Dermis blood vessel endothelial cell (primary cell): ENCODE data around the gene GGT5. TPM values are rescaled to one million over a fixed set of nuclear protein-coding genes. Genes with fewer than 3 reads are reported as not detected.
"Not testable (repeated sequence)": the region's sequence is repeated elsewhere in the genome, so short reads cannot be mapped to it uniquely, and the experiment has no call there.

Source experiments
- DNase-seq: peaks from one replicate; pipeline ENCODE4 v3.0.0; 2010
- total RNA-seq: library from RNA; depleted of rRNA; stranded (reverse); fragments of >200 nt; gene quantifications from 2 replicates; pipeline ENCODE4 v1.2.3, GENCODE V29; 2014

The GGT5 gene
- total RNA-seq, 1 donor from 2014 or later: 4.9 TPM

DNA sequence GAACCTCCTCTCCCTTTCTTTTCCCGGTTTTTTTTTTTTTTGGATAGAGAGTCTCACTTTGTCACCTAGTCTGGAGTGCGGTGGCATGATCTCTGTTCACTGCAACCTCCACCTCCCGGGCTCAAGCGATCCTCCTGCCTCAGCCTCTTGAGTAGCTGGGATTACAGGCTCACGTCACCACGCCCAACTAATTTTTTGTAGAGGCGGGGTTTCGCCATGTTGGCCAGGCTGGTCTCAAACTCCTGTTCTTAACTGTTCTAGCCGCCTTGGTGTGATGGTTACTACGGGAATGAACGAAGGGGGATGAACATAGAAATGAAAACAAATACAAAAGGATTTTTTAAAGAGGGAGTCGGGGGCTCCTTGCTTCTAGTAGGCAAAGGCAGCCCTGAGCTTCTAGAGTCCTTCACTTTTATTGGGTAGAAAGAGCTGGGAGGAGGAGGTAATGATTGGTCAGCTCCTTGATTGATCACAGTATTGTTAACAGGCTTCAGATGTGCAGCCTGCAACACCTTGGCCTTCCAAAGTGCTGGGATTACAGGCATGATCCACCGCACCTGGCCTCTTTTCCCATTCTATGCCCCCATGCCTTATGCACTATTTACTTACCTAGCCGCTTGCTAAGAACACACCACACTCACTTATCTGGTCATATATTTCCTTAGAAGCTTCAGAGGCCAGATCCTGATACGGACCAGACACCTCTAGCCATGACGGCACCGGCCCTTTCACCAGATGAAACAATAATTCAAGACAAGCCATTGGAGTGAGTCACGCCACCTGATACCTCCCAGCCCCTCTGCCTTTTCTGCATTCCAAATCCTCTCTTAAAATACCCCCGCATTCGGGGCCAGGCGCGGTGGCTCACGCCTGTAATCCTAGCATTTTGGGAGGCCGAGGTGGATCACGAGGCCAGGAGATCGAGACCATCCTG, 42.9 kb downstream of the GGT5 start:
- no peak for DNase-seq

DNA sequence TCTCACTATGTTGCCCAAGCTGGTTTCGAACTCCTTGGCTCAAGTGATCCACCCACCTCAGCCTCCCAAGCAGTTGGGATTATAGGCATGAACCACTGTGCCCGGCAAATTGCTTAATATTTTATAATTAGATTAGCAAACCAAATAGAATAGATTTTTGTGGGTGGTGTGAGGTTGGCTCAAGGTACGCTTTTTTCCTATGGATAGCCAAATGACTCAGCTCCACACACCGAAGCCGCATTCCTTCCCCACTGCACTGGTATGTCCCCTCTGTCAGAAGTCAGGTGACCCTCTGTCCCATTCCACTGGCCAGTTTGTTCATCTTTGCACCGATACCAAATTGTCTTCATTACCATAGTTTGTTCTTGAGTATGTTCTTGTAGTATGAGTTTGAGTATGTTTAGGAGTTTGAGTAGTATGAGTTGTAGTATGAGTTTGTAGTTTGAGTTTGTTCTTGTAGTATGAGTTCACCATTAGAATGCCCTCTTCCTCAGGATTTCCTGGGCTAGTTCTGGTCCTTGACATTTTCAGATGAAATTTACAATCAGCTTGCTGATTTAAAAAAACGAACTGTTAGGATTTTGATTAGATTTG, 44.2 kb downstream of the GGT5 start:
- DNase-seq: peak; percentile 82

DNA sequence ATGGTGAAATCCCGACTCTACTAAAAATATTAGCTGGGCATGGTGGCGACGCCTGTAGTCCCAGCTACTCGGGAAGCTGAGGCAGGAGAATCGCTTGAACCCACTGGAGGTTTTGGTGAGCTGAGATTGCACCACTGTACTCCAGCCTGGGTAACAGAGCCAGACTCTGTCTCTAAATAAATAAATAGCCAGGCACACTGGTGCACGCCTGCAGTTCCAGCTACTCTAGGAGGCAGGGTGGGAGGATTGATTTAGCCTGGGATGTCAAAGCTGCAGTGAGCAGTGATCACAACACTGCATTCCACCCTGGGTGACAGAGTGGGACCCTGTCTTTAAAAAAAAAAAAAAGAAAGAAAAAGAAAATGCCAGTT, 46.2 kb downstream of the GGT5 start:
- DNase-seq: no peak

DNA sequence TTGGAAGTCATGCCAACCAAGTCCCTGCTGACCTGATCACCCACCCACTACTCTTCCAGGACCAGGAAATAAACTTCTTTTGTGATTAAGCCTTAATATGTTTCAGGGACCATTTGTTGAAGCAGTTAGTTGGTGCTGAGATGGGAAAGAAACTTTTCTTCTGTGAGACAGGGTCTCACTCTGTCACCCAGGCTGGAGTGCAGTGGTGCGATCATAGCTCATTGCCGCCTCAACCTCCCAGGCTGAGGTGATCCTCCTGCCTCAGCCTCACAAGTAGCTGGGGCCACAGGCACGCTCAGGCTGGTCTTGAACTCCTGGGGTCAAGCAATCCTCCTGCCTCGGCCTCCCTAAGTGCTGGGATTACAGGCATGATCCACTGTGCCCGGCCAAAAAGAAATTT, 53.0 kb downstream of the GGT5 start:
- no peak for DNase-seq

DNA sequence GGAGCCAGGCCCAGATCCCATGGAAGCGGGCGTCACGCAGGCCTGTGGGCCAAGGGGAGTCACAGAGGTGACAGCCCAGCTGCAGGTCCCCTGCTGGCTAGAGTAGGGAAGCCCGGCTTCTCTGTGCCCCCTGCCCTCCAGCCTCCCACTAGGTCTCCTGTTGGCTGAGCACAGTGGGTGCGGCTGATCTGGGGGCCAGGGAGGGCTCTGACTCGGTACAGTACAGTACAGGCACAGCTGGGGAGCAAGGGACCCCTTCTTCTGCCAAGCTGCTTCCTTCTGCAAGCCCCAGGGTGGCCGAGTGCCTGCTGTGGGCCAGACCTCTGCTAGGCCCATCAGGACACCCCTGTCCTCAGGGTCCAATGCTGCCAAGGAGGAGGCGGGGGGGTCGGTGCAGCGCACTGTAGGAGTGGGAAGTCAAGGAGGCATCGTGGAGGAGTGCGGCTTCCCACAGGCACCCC, 53.5 kb downstream of the GGT5 start:
- no peak for DNase-seq

DNA sequence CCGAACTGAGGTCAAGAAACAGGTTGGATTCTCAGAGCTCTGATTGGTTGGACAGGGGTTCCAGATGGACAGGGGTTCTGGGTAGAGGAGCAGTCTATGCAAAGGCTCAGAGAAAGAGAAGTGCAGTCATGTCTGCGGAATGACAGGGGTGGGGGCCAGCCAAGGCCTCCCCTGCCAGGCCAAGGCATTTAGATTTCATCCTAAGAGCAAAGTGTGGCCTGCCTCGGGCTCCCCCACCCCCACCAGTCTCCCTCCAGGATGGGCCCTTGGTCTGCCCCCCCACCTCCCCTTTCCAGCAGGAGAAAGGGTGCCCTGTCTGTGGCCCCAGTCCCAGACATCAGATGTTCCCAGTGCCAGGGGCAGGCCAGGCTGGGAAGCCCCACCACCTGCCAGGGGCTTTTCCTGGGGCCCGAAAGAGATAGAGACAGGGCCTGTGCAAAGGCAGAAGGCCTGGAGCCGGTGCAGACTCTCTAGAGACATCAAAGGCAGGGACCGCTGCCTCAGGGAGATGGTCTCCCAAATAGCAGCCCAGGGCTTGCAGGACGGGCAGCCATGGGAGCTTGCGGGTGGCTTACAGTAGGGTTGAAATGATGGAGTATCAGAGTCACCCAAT, 54.2 kb downstream of the GGT5 start:
- DNase-seq: no peak

DNA sequence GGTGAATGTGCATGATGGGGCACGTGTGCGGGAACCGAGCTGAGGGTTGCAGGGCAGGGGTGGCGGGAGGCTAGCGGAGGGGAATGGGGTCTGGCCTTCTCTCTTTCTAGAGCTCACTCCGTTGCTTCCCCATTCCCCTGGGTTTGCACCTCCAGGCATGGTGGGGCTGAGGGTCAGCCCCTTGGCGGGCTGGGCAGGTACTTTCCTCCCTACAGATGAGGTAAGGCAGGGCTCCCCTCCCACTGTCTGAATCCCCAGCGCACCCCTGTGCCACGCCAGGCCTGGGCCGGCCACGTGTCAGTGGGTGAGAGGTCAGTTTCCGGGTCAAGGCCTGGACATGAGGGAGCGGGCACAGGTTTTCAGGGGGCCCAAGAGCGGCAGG, 54.7 kb downstream of the GGT5 start:
- DNase-seq: no peak

DNA sequence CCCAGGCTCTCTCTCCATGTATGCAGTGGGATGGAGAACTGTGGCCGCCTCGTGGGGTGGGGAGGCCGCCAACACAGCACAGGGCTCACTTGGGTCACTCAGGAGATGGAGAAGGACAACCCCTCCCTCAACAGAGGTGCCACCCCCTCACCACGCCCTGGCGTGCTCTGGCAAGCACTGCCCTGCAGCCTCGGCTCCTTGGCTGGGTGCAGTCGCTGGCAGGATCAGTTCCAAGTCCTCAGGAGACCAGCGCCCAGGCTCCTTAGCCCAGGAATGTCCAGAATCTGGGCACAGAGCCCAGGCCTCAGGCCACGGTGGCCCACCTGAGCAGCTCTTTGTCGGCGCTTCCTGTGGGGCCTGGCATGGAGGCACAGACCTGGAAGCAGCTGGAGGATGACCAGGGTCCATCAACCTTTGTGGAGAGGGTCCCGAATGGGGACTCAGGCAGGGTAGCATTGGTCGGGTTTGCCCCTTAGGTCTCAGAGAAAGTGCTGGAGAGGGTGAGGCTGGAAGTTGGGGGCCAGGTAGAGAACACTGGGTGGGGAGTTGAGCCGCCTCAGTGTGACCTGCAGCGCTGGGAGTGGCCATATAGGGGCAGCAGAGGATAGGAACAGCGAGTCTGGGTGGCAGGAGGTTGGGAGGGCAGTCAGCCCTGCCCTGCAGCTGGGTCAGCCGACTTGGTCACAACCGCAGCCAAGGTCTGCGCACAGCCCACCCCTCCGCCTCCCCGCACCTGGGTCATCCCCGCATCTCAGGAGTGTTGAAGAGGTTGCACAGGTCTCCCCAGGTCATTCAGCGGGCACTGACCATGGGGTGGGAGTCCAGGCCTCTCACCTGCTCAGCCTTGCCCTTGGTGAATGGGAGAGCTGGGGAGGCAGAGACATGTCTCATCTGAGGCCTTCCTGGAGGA, 55.4 kb downstream of the GGT5 start:
- DNase-seq: peak; percentile 83

DNA sequence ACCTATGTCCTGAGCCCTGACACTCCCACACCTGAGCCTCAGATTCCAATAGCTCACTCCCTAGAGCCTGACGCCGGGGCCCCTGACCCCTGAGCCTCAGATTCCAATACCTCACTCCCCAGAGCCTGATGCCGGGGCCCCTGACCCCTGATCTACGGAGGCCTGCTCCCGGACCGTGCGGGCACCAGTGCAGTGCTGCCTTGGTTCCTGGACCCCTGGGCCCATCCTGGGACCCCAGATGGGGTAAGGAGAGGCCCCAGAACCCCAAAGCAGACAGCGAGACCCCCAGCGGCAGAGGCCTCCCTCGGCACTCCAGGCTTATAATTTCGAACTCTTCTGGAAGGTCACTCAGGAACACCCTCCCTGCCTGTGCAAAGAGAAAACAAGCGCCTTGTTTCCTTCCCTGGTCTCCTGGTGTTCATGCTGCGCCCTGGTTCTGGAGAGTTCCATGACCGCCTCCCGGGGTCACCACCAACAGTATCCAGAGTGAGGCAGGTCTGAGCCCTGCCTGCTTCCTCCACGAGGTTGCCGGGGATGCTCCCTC, 56.1 kb downstream of the GGT5 start:
- no peak for DNase-seq

DNA sequence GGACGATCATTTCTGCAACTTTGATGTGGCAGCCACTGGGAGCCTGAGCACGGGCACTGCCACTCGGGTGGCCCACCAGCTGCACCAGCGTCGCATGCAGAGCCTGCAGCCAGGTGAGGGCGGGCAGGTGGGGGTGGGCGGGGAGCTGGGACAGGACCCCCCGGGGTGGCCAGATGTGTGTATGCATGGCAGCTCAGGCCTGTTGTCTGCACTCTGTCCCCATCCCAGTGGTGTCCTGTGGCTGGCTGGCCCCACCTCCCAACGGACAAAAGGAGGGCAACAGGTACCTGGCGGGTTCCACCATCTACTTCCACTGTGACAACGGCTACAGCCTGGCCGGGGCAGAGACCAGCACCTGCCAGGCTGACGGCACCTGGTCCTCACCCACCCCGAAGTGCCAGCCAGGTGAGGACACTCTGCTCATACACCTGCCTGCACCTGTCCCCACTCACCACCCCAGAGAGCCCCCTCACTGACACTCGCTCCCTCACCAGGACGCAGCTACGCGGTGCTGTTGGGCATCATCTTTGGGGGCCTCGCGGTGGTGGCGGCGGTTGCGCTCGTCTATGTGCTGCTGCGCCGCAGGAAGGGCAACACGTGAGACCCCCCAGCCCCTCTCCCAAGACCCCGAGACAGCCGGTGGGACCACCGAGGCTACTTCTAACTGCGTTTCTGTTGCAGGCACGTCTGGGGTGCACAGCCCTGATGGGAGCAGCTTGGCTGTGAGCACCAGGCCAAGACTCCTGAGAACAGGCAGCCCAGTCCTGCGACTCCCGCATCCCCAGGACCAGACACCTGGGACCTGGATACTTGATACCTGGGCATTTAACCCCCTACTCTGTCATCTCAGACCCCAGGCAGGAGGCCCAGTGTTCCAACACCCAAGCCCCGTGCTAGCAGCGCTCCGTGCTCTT, 56.9 kb downstream of the GGT5 start:
- DNase-seq: no peak

DNA sequence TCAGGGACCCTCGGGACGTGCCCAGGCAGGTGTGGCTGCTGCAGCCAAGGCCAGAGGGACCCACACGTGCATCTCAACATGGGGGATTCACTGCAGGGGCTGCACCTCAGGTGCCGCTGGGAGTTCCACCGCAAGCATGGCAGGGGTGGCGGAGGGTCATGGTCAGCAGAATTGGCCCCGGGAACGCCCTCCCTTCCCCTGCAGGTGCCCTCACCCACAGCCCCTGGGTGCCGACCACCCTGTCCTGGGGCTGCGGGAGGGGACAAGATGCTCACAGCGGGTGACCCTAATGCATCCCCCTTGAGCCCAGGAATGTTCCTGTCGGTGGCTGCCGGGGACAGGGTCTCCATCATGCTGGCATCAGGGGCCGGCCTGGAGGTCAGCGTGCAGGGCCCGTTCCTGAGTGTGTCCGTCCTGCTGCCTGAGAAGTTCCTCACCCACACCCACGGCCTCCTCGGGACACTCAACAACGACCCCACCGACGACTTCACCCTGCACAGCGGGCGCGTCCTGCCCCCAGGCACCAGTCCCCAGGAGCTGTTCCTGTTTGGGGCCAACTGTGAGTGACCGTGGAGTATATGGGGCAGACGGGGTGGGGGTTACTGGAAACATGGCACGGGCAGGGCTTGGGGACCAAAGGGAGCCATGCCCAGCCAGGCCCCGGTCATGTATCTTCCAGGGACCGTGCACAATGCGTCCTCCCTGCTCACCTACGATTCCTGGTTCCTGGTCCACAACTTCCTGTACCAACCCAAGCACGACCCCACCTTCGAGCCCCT, 57.8 kb downstream of the GGT5 start:
- no peak for DNase-seq

DNA sequence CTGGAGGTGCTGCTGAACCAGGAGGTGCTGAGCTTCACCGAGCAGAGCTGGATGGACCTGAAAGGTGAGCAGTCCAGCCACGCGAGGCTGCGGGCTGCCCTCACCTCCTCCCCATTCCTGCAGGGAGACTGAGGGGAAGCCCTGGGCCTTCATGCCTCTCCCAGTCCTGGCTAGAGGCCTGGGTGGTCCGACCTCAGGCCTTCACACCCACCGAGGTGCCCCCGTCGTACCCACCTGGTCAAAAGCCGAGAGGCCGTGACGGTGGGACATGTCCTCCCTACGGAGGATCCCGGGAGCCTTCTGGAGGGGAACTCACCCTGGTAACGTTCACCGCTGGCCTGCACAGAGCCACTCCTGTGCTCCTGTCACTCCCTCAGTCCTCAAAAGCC, 58.5 kb downstream of the GGT5 start:
- no peak for DNase-seq

DNA sequence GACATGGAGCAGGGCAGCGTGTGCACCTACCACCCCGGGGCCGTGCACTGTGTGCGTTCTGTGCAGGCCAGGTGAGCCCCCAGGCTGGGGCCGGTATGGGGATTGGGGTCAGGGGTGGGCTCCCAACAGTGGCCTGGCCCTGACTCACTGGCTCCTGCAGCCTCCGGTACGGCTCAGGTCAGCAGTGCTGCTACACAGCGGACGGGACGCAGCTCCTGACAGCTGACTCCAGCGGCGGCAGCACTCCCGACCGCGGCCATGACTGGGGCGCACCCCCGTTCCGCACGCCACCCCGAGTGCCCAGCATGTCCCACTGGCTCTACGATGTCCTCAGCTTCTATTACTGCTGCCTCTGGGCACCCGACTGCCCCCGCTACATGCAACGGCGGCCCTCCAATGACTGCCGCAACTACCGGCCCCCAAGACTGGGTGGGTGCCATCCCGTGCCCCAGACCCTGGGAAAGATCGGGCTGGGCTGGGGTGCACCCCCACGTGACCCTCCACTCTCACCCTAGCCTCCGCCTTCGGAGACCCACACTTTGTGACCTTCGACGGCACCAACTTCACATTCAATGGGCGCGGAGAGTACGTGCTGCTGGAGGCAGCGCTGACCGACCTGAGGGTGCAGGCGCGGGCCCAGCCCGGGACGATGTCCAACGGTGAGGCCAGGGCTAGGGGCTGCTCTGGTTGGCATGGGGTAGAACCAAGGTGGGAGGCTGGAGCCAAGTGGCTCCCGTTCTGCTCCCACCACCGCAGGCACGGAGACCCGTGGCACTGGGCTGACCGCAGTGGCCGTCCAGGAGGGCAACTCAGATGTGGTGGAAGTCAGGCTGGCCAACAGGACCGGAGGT, 59.2 kb downstream of the GGT5 start:
- DNase-seq: no peak

DNA sequence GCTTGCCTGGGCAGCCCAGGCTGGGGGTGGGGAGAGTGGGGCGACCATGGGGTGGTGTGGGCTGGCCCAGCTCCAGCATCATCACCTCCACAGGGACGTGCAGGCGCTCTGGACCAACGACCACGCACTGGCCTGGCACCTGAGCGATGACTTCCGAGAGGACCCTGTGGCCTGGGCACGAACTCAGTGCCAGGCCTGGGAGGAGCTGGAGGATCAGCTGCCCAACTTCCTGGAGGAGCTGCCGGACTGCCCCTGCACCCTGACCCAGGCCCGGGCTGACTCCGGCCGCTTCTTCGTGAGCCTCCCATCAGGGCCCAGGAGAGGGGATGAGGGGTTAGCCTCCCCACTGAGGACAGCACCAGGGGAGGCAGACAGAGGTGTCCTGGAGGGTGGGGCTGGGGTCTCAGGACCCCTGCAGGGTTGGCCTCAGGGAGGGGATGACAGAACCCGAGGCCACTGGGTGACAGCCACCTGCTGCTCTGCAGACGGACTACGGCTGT, 59.8 kb downstream of the GGT5 start:
- DNase-seq: no peak

DNA sequence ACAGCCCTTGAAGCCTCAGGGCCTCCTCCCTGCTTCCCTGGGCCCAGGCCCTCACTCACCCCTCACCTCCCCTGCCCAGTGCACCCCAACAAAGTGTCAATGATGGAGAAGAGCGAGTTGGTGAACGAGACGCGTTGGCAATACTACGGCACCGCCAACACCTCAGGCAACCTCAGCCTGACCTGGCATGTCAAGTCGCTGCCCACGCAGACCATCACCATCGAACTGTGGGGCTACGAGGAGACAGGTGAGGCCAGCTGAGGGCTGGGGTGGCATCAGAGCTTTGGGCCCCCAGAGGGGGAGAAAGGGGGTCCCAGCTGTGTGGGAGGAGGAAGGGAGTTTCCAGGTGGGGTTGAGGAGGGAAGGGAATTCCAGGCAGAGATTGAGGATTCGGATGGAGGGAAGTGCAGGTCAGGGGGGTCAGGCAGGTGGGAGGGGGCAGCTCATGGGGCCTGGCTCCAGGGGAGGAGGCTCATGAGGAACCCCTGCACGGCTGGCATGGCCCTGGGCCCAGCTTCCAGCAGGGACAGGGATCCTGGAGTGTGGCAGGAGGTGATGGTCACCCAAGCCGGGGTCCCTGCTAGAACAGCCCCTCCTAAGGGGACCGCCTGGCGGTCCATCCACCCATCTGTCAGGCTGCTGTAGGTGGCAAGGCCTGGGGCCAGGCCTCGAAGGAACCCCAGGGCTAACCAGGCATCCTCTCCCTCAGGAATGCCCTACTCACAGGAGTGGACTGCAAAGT, 60.7 kb downstream of the GGT5 start:
- DNase-seq: no peak

DNA sequence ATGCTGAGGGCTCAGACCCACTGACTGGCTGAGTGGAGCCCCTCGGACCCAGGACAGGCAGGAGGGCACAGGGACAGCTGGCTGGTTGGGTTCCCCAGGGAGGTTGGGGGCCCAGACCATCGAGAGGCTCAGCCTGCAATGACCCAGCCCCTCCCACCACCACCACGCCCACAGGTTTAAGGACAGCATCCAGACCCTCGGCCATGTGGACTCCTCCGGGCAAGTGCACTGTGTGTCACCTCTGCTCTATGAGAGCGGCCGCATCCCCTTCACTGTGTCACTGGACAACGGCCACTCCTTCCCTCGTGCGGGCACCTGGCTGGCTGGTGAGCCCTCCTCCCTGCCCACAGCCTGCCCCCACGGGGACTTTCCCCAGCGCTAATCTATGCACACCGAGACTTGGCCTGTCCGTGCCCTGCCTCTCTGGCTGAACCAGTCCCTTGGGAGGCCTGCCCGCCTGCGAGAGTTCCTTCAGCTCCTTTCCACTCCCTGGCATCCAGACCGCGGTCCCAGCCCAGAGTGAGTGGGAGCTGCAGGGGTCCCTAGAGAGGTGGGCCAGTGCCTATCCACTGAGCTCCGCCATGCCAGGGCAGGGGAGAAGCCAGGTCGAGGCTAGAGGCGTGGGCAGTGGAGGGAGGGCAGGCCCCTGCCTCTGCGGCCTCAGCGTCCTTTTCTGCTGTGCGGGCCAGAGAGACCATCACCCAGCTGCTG, 61.4 kb downstream of the GGT5 start:
- DNase-seq: no peak

DNA sequence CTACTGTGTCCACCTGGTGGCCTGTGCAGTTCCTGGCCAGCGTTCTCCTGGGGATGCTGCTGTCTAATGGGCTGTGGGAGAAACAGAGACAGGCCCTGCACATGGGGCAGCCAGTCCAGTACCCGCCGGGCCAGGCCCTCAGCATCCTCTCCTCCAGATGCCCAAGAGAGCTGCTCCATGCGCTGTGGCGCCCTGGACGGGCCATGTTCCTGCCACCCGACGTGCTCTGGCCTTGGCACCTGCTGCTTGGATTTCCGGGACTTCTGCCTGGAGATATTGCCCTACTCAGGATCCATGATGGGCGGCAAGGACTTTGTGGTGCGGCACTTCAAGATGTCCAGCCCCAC, 62.0 kb downstream of the GGT5 start:
- DNase-seq: not testable (repeated sequence)
